Bronchial epithelial cell (primary cell): Measurements from ENCODE around the gene SLC1A1. TPM values are rescaled to one million over a fixed set of nuclear protein-coding genes. Genes with fewer than 3 reads are reported as not detected.

Source experiments
- DNase-seq: peaks from one replicate; pipeline ENCODE4 v3.0.0-alpha.2; 2010; ENCODE audit warnings: low read depth
- FAIRE-seq: peaks from 2 replicates; lab custom pipeline; 2011; peaks lifted over from hg19 to GRCh38; lab: Jason Lieb, UNC
- H3K27me3 ChIP-seq: 2 replicates; pipeline ENCODE4 v1.5.1; 2011; ENCODE audit warnings: low read length; ENCODE audit not compliant: control insufficient read depth, insufficient read depth
- H3K36me3 ChIP-seq: 2 replicates; pipeline ENCODE4 v1.5.1; 2011; ENCODE audit warnings: low read length; ENCODE audit not compliant: control insufficient read depth, insufficient read depth
- H3K4me3 ChIP-seq: 2 replicates; pipeline ENCODE4 v1.5.1; 2011; ENCODE audit warnings: mild to moderate bottlenecking, low read depth, low read length, control low read depth
- CTCF ChIP-seq: IDR thresholded peaks from 2 replicates; pipeline ENCODE4 v1.5.1; 2011; ENCODE audit warnings: mild to moderate bottlenecking, moderate library complexity, low read length, control low read depth, inconsistent platforms; ENCODE audit not compliant: insufficient read depth, severe bottlenecking
- total RNA-seq: library from RNA; depleted of rRNA; stranded (reverse); fragments of >200 nt; gene quantifications from 2 replicates; pipeline ENCODE4 v1.2.1, GENCODE V29; 2014

Gene SLC1A1
- total RNA-seq, 1 donor from 2014 or later = 1.1 TPM

DNA sequence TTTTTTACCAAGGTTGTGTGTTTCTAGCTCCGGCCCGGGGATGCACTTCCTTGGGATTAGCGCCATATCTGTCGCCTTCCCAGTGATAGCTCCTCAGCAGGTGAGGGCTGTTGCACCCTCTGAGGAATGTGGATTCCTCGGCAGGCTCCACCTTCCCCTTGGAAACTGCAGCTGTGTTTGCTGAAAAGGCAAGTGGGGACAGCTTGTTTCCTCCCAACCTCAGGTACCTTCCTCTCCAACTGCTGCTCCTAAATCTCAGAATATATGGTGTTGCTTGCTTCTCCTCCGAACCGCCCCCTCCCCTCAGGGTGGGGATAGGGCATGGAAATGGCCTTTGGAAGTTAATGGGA, 1.3 kb downstream of the SLC1A1 start:
- no peak for TF ChIP-seq CTCF
- no peak for DNase-seq
- Histone ChIP-seq H3K27me3 (peaks cover 3% of the 10 kb centered on the region), H3K4me3 (no peak overlapping the region), H3K36me3 (no peaks in the 10 kb centered on the region)
- no peak for FAIRE-seq

DNA sequence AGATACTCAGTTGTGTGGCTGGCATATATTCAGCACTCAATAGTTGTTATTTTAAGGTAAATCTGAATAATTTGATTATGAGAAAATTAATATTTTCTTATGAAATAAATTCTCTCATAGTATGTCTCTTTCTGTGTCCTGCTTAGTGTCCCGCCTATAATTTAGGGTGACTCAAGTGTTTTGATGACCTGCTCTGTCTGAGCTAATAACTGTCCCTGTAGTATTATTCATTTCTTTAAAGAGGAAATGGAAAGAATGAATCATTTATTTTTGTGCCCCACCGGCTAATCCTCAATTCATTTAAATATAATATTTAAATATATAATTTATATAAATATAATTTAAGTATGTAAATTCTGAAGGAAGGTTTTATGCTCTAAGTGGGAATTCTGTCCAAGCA, 4.1 kb downstream of the SLC1A1 start:
- no peak for TF ChIP-seq CTCF
- peaks cover 3% of the 10 kb centered on the region for H3K27me3 ChIP-seq
- no peak for FAIRE-seq
- DNase-seq = peak; percentile 33
- no peak overlapping the region for H3K4me3 ChIP-seq
- no peaks in the 10 kb centered on the region for H3K36me3 ChIP-seq

DNA sequence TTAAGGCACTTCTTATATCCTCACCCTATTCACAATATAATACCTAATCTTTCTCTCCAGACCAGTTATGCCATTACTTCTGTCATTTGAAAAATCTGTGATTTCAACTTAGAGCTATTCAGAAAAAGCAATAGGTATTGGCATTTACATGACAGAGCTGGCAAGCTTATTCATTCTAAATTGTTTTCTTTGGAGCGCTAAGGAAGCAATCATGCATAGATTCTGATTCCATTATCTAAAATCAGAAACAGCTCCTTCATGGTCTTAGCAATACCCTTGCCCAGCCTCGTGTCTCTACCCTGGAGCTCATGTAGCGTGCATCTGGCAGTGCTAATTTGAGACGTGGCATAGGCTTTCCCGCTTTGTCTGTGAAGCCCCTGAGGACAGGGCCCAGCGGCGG, 4.5 kb downstream of the SLC1A1 start:
- no peak for FAIRE-seq
- Histone ChIP-seq H3K27me3 (peaks cover 3% of the 10 kb centered on the region), H3K4me3 (no peak overlapping the region), H3K36me3 (no peaks in the 10 kb centered on the region)
- no peak for TF ChIP-seq CTCF
- DNase-seq = no peak

- Histone ChIP-seq H3K27me3 (peaks cover 3% of the 10 kb centered on the region), H3K36me3 (no peaks in the 10 kb centered on the region), H3K4me3 (no peak overlapping the region)
- no peak for FAIRE-seq
- no peak for TF ChIP-seq CTCF
- DNase-seq = no peak
Observed at GRCh38 chr9:4495537-4495936, 5.3 kb downstream of the SLC1A1 start.

DNA sequence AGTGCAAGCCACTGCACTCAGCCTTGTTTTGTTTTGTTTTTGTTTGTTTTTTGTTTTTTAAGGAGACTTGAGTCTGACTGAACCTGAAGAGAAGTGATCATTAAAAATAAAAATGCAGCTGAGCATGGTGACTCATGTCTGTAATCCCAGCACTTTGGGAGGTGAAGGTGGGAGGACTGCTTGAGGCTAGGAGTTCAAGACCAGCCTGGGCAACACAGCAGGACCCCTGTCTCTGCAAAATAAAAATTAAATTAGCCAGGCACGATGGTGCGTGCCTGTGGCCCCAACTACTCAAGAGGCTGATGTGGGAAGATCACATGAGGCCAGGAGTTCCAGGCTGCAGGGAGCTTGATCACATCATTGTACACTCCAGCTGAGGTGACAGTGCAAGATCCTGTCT, 6.2 kb downstream of the SLC1A1 start:
- no peak for DNase-seq
- H3K27me3 ChIP-seq = no peaks in the 10 kb centered on the region
- FAIRE-seq = no peak
- no peak overlapping the region for H3K4me3 ChIP-seq
- no peak for TF ChIP-seq CTCF
- no peaks in the 10 kb centered on the region for H3K36me3 ChIP-seq

GRCh38 chr9:4497395-4497794, 7.1 kb downstream of the SLC1A1 start:
- no peaks in the 10 kb centered on the region for H3K27me3 ChIP-seq
- TF ChIP-seq CTCF = no peak
- FAIRE-seq = no peak
- no peaks in the 10 kb centered on the region for H3K36me3 ChIP-seq
- no peak overlapping the region for H3K4me3 ChIP-seq
- no peak for DNase-seq
